SU-DHL-6 (cell line): ENCODE results near the gene EFNA5.

ENCODE experiments used
- H2AFZ ChIP-seq: fragments of 200-600 bp; sonication (generic); 2 replicates; pipeline ENCODE4 v1.6.1; 2014; ENCODE audit warnings: low read depth, mild to moderate bottlenecking, moderate library complexity, mixed read lengths, antibody characterized with exemption, low read length; ENCODE audit not compliant: severe bottlenecking
- H3F3A ChIP-seq: fragments of 200-600 bp; shearing (Covaris generic); 2 replicates; pipeline ENCODE4 v1.6.0; 2016; ENCODE audit warnings: antibody characterized with exemption, mild to moderate bottlenecking; ENCODE audit not compliant: insufficient read depth
- H3K27ac ChIP-seq: fragments of 200-600 bp; sonication (generic); 2 replicates; pipeline ENCODE4 v1.5.1; 2016; ENCODE audit warnings: low read depth, mild to moderate bottlenecking, low read length, moderate library complexity, mixed read lengths
- H3K27me3 ChIP-seq: fragments of 200-600 bp; sonication (generic), shearing (Covaris generic); 2 replicates; pipeline ENCODE4 v1.6.0; 2014; ENCODE audit warnings: mild to moderate bottlenecking, low read length
- H3K36me3 ChIP-seq: fragments of 200-600 bp; sonication (generic); 2 replicates; pipeline ENCODE4 v1.6.1; 2014; ENCODE audit warnings: mild to moderate bottlenecking, low read length, mixed read lengths
- H3K4me2 ChIP-seq: fragments of 300-600, 200-600 bp; shearing (Covaris generic), sonication (generic); 2 replicates; pipeline ENCODE4 v1.6.0; 2014; ENCODE audit warnings: low read length, low read depth, mild to moderate bottlenecking; ENCODE audit not compliant: poor library complexity, severe bottlenecking
- H3K4me3 ChIP-seq: fragments of 200-600 bp; sonication (generic); 2 replicates; pipeline ENCODE4 v1.5.1; 2014; ENCODE audit warnings: antibody characterized with exemption, low read length, mild to moderate bottlenecking, mixed read lengths; ENCODE audit not compliant: insufficient read depth, poor library complexity, severe bottlenecking
- H3K79me2 ChIP-seq: fragments of 200-600 bp; sonication (generic); 2 replicates; pipeline ENCODE4 v1.6.1; 2014; ENCODE audit warnings: mild to moderate bottlenecking, low read length, moderate library complexity; ENCODE audit not compliant: insufficient read depth
- H3K9ac ChIP-seq: fragments of 200-600 bp; sonication (generic); 2 replicates; pipeline ENCODE4 v1.7.0; 2014; ENCODE audit warnings: mild to moderate bottlenecking, low read length
- H3K9me2 ChIP-seq: fragments of 200-600 bp; sonication (generic); replicated peaks from 2 replicates; pipeline ENCODE4 v1.6.1; 2014; ENCODE audit warnings: low read length; ENCODE audit not compliant: insufficient read depth
- H3K9me3 ChIP-seq: fragments of 200-600 bp; sonication (generic); 2 replicates; pipeline ENCODE4 v1.6.1; 2014; ENCODE audit warnings: low read length, mixed read lengths; ENCODE audit not compliant: insufficient read depth
- H4K20me1 ChIP-seq: fragments of 200-600 bp; sonication (generic); 2 replicates; pipeline ENCODE4 v1.6.1; 2014; ENCODE audit warnings: low read depth, mild to moderate bottlenecking, antibody characterized with exemption, low read length, moderate library complexity, mixed read lengths
- EZH2phosphoT487 ChIP-seq: fragments of 200-600 bp; sonication (generic), shearing (Covaris generic); conservative IDR thresholded peaks from 2 replicates; pipeline ENCODE4 v1.6.1; 2018; ENCODE audit warnings: mild to moderate bottlenecking, antibody characterized with exemption, low read length, moderate library complexity, mixed read lengths
- TF ChIP-seq, protein P1 (sequence below): fragments of 200-600 bp; sonication (generic); IDR thresholded peaks from one replicate; pipeline ENCODE4 v1.5.1; 2017; ENCODE audit warnings: antibody characterized with exemption, mild to moderate bottlenecking, low read length, moderate library complexity; ENCODE audit not compliant: insufficient read depth, poor library complexity, severe bottlenecking

EFNA5 gene

GRCh38 chr5:107401470-107402122 lies 269.1 kb downstream of the EFNA5 start:
- H4K20me1 ChIP-seq: no peaks in the 10 kb centered on the region
- H3K79me2 ChIP-seq: no peaks in the 10 kb centered on the region
- H3K9me3 ChIP-seq: no peaks in the 10 kb centered on the region
- TF ChIP-seq, protein P1, sequence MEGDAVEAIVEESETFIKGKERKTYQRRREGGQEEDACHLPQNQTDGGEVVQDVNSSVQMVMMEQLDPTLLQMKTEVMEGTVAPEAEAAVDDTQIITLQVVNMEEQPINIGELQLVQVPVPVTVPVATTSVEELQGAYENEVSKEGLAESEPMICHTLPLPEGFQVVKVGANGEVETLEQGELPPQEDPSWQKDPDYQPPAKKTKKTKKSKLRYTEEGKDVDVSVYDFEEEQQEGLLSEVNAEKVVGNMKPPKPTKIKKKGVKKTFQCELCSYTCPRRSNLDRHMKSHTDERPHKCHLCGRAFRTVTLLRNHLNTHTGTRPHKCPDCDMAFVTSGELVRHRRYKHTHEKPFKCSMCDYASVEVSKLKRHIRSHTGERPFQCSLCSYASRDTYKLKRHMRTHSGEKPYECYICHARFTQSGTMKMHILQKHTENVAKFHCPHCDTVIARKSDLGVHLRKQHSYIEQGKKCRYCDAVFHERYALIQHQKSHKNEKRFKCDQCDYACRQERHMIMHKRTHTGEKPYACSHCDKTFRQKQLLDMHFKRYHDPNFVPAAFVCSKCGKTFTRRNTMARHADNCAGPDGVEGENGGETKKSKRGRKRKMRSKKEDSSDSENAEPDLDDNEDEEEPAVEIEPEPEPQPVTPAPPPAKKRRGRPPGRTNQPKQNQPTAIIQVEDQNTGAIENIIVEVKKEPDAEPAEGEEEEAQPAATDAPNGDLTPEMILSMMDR: no peak
- no peak for TF ChIP-seq EZH2phosphoT487
- no peak overlapping the region for H3K9ac ChIP-seq
- no peak overlapping the region for H2AFZ ChIP-seq
- no peak overlapping the region for H3K27ac ChIP-seq
- no peaks in the 10 kb centered on the region for H3K27me3 ChIP-seq
- no peaks in the 10 kb centered on the region for H3K9me2 ChIP-seq
- no peak overlapping the region for H3K4me3 ChIP-seq
- no peaks in the 10 kb centered on the region for H3F3A ChIP-seq
- H3K36me3 ChIP-seq: no peaks in the 10 kb centered on the region
- no peak overlapping the region for H3K4me2 ChIP-seq

- Histone ChIP-seq H3K79me2 (no peaks in the 10 kb centered on the region), H3F3A (no peaks in the 10 kb centered on the region), H3K4me2 (no peak overlapping the region), H3K36me3 (no peaks in the 10 kb centered on the region), H3K9me2 (no peaks in the 10 kb centered on the region), H3K4me3 (no peak overlapping the region), H3K9ac (no peak overlapping the region), H4K20me1 (no peaks in the 10 kb centered on the region), H3K27me3 (no peaks in the 10 kb centered on the region), H3K9me3 (no peaks in the 10 kb centered on the region), H3K27ac (no peak overlapping the region), H2AFZ (no peak overlapping the region)
- no peak for TF ChIP-seq EZH2phosphoT487
- TF ChIP-seq, protein P1: no peak
These were observed 270.4 kb downstream of the EFNA5 start for GRCh38 chr5:107400328-107400727.

GRCh38 chr5:107398703-107399102 lies 272.0 kb downstream of the EFNA5 start:
- Histone ChIP-seq H3K79me2 (no peaks in the 10 kb centered on the region), H3F3A (no peaks in the 10 kb centered on the region), H2AFZ (no peak overlapping the region), H3K36me3 (no peaks in the 10 kb centered on the region), H4K20me1 (no peaks in the 10 kb centered on the region), H3K9ac (no peak overlapping the region), H3K27me3 (no peaks in the 10 kb centered on the region), H3K9me3 (no peaks in the 10 kb centered on the region), H3K4me3 (no peak overlapping the region), H3K9me2 (no peaks in the 10 kb centered on the region), H3K4me2 (no peak overlapping the region), H3K27ac (no peak overlapping the region)
- TF ChIP-seq EZH2phosphoT487: no peak
- TF ChIP-seq, protein P1: no peak
